GM18951 (cell line): ENCODE results near the gene COL2A1.

Experiments
- POLR2A ChIP-seq: IDR thresholded peaks from 4 replicates; pipeline ENCODE4 v1.6.1; 2011; ENCODE audit warnings: mild to moderate bottlenecking; ENCODE audit not compliant: insufficient read length, insufficient read depth; ENCODE audit errors: extremely low read depth
- in situ Hi-C: fragments of 300-500 bp; cut with MboI; formaldehyde crosslinking; loops from one replicate; pipeline ENCODE4 v1.12.0; 2022; ENCODE audit warnings: low sequenced_read_pairs, mixed read lengths, inconsistent platforms; ENCODE audit not compliant: unreplicated experiment

Gene COL2A1

DNA sequence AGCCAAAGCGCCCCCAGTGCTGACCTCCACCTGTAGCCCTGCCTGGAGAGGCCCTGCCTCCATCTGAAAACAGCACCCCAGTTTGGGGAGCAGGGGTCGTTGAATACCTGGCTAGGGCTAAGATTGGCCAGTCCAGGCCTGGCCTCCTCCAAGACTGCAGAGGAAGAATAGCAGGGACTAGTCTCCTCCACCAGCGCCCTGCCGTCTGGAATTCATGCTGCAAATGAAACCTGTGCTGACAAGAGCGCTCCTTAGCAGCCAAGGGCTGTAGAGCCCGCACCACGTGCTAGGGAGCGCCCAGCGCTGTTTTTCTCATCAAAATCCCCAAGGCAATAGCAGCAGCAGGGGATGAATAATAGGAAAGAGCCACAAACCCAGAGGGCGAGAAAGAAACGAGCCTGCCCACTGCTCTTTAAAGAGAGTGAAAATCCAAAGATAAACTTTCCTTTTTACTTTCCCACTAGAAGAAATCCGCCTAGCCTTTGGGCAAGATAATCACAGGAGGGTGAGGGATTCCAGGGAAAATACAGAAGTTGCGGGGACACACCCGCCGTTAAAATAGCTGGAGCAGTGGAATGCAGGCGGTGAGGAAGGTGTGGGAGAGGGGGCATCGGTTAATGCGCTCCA lies 3.3 kb downstream of the COL2A1 start:
- no peak for TF ChIP-seq POLR2A
- in situ Hi-C loops = no loop called here

DNA sequence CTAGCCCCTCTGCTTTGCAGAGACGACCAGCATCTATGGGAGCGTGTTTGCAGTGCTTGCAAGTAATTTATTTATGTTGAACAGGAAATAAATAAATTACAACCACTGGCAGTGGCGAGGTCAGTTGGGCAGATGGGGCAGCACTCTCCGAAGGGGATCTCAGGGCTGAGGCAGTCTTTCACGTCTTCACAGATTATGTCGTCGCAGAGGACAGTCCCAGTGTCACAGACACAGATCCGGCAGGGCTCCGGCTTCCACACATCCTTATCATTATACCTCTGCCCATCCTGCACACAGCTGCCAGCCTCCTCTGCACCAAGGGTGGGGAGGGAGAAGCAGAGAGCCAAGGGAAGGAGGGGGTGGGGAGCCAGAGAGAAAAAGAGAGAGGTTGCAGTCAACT lies 4.5 kb downstream of the COL2A1 start:
- in situ Hi-C loops = no loop called here

DNA sequence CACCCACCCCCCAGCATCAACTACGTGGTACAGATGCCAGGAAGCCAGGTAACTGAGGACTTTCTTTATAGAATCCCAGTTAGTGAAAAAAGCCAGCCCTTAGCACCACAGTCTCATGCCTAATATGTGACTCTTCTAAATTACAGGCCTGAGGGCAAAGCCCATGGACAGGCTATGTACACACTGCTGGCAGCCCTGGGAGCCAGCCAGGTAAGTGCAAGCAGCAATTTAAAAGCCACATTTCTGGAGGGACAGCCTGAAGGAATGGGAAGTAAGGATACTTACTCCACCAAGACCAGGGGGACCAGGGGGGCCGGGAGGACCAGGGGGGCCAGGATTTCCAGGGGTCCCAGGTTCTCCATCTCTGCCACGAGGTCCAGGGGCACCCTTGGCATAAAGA lies 7.0 kb downstream of the COL2A1 start:
- TF ChIP-seq POLR2A = no peak
- in situ Hi-C loops = no loop called here

More for the DNA sequence above, 4.5 kb downstream of the COL2A1 start:
- no peak for TF ChIP-seq POLR2A

DNA sequence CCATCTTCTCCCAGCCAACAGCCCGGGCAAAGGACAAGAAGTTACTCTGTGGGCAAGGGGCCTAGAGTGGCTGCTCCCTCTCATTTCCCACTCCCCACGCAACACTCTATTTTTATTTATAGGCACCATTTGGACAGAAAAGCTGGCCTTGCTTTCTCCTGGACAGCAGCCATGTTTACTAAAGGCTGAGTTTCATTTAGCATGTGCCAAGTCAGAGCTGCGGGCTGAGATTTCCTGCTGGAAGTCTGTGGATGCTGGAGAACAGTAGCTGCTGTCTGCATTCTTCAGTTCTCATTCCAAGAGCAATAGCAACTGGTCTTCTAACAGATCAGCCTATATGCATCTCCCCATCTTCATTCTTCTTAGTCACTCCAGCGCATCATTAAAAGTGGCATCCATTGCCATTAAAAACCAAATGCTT lies 8.3 kb downstream of the COL2A1 start:
- in situ Hi-C loops = no loop called here
- no peak for TF ChIP-seq POLR2A

DNA sequence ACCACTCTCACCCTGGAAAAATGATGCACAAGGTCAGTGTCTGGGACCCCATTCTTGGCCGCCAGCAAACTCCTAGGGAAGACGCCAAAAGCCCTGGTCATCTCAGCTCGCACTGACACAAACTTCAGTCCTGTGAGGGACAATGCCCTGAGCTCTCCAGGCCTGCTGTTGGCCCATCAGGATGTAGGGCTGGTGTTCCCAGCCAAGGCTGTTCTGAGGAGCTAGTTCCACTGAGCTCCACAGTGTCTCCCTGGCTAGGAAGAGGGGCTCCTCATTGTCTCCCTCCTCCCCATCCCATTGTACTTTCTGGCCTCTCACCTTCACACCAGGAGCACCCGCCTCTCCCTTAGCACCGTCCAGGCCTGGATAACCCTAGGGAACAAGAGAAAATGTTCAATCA lies 10.8 kb downstream of the COL2A1 start:
- TF ChIP-seq POLR2A = no peak
- in situ Hi-C loops = no loop called here

DNA sequence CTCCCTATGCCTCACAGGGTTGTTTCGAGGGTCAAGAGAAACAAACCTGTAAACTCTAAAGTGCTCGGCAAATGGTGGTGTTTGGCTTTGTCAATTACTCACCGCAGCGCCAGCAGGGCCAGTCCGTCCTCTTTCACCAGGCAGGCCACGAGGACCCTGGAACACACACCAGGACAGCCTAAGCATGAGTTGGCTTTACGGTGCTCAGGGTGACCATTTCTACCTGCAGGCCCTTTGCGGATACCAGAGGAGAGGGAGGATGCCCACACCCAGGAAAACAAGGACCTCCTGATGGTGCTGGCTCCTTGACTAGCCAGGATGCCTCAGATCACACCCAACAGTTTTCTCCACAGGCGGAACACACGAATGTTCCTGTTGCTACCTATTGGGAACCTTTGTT lies 11.5 kb downstream of the COL2A1 start:
- in situ Hi-C loops = no loop called here
- no peak for TF ChIP-seq POLR2A

DNA sequence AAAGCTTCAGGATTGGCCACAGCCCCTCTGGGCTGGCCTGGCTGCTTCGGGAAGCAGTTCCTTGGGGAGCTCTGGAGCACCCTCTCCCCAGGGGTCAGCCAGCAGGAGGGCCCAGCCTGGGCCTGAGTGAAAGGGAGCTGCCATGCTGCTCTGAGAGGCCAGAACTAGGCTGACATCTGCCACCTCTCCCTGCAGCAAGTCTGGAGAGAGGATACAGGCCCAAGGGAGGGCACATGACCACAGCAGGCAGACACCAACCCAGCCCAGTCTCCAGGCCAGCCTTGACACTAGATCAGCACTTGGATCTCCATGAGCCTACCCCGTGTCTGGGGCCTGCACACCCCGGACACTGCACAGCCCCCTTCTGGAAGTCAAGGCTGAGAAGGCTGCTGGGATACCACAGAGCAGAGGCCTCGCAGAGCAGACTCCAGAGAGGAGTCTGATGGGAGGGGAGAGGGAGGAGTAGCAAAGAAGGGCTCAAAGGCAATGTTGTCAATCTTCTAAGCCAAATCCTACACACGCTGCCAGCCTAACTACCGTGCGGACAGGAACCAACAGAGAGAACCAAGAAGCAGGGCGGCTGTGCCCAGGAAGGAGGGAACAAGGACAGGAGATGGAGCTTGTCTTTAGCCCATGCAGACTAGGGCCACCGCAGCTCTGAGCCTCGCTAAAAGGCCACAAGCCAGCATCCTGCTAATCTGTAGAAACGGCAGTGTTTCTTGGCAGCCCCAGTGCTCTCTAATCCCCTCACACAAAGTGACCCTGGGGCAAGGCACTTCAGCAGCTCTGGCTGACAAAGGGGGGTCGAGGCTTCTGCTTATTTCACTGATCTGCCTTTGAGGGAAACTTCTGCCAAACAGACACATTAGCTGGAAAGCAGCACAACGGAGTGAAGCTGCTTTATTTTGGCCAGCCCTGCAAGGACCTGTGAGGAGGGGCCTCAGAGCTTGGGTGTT lies 12.9 kb downstream of the COL2A1 start:
- in situ Hi-C loops = no loop called here
- no peak for TF ChIP-seq POLR2A

DNA sequence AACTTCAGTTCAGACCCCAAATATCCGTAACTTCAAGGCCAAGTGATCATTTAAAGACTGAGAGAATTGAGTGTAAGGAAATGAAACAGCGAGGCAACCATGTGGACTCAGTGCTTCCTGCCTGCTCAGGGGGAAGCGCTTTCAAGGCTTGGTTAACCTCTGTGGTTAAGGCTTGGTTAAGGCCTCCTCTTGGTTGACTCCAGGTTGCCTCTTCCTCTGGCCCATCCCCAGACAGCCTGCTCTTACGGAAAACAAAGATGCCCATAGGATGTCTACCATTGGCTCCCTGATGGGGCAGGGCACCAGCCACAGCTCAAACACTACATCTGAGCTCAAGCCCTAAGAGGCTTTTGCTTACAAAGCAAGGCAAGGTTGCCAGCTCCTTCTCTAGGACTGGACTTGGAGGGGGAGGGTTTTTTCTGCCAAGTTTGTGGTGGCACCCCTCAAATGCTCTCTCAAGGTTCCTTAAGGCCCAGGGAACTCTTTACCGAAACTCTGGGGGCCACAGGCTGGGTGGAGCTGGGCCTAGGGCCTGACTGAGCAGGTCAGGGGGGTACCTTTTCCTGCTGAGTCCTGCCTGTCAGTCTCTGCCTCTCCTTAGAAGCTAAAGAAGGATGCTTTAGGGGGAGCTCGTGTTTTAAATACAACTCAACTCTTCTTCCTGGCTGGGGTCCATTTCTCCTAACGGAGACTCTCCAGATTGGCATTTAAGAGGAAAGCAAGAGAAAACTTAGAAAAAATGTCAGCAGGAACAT lies 13.7 kb downstream of the COL2A1 start:
- TF ChIP-seq POLR2A = no peak

DNA sequence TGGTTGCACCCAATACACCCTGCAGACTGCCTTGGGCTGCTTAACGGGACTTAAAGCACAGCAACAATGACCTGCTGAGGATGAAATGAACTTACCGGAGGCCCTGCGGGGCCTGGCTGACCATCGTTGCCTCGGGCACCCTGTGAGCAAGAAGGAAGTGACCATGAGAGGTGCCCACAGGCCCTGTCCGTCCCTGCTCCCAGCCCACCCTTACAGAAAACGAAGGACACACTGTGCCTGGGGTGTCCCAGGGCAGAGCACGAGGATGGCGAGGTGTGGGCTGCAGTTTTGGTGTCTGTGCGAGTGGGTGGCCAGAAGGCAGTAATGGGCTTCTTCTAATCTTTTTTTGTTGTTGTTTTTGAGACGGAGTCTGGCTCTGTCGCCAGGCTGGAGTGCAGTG lies 14.6 kb downstream of the COL2A1 start:
- no peak for TF ChIP-seq POLR2A

More for the DNA sequence above, 13.7 kb downstream of the COL2A1 start:
- in situ Hi-C loops = no loop called here

DNA sequence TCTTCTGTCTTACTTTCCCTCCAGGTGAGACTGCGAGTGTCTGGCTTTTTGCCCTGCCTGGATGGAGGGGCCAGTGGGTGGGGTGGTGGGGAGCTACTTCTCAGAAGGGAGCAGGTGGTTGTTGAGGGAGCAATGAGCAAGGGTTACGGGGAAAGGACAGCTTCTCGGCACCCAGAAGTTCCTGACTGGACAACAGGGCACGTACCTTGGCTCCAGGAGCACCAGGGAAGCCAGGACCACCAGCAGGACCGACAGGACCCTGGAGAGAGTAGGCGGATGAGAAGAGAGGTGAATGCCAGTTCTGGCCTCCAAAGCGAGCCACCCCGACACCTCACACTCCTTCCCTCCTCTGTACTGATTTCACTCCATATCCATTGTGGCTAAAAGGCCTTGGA lies 15.3 kb downstream of the COL2A1 start:
- TF ChIP-seq POLR2A = no peak
- in situ Hi-C loops = no loop called here

More for the DNA sequence above, 14.6 kb downstream of the COL2A1 start:
- in situ Hi-C loops = no loop called here

DNA sequence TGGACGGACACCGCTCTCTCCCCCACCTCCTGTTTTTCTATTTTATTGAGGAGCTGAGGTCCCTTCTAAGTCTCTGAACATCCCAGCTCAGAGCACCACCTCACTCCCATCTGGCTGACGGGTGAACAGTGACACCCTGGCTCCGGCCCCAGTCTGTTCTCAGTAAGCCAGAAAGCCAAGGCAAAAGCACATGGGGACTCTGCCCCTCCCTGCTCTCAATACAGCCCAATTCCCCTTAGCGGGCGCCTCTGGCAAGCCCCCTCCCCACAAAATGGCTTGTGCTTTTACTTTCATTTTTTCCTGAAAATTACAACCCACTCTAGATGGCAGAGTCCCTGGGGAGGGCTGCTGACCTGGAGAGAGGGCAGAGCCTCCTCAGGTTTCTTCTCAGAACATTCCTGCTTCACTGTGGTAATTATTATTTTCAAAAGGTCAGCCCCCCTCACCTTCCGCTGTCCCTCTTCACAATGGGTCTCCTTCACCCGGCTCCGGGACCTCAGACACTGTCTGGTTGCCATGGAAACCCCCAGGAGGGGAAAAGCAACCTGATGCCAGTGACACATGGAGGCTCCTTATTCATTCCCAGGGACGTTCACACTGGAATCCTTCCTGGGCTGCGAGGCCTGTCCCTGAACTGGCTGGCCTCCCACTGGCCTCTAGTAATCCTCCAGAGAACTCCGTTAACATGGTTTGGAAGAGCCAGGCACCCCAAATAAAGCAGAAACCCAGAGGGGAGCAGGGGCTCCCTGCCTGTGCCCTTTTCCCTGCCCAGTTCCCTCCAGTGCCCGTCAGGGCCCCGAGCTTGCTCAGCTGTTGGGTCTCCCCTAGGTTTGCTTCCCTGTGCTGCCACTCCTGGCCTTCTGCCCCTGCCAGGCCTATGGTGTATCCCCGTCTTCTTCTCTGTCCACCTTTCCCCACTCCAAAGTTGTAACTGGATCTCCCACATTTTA lies 15.9 kb downstream of the COL2A1 start:
- in situ Hi-C loops = no loop called here
- no peak for TF ChIP-seq POLR2A

DNA sequence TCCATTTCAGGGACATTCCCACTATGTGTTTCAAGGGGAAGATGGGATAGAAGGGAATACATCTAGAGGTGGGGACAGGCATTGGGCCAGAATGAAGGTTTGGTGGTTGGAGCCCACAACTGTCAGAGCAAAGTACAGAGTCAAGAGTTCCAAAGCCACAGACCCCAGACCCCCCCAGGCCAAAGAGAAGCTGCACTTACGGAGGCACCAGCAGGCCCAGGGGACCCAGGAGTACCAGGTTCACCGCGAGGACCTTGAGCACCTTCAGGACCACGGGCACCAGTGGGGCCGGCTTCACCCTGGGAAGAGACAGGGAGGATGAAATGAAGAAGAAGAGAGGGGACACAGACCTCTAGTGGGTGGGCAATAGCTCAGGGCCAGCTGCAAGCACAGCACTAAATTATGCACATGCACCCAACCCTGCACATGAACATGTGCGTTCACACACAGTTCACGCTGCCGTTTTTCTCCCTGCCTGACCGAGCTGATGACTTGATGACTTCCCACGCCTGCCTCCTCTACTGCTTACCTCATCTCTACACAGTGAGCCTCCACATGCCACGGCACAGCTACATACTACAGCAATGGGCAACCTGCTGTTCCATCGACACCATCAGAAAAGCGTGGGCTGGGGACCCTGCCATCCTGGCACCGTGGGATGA lies 16.7 kb downstream of the COL2A1 start:
- no peak for TF ChIP-seq POLR2A
- in situ Hi-C loops = no loop called here
